Mesodermal cell (in vitro differentiated cells): ENCODE data around the gene ADTRP.

Source experiments
- H3K27ac ChIP-seq: 2 replicates; pipeline ENCODE4 v1.7.0; 2013; ENCODE audit warnings: mild to moderate bottlenecking, low read depth, low read length, moderate library complexity; ENCODE audit not compliant: severe bottlenecking
- H3K36me3 ChIP-seq: 2 replicates; pipeline ENCODE4 v1.7.1; 2013; ENCODE audit warnings: mild to moderate bottlenecking, low read length, moderate library complexity; ENCODE audit not compliant: control insufficient read depth, insufficient read depth
- H3K4me1 ChIP-seq: one replicate; pipeline ENCODE4 v1.7.1; 2013; ENCODE audit warnings: mild to moderate bottlenecking, low read length; ENCODE audit not compliant: insufficient read depth, control insufficient read depth, poor library complexity, severe bottlenecking
- H3K4me3 ChIP-seq: 2 replicates; pipeline ENCODE4 v1.7.0; 2013; ENCODE audit warnings: low read length, control low read depth, mild to moderate bottlenecking; ENCODE audit not compliant: insufficient read depth, poor library complexity, severe bottlenecking; ENCODE audit errors: extremely low read depth
- H3K9me3 ChIP-seq: 2 replicates; pipeline ENCODE4 v1.7.1; 2013; ENCODE audit warnings: mild to moderate bottlenecking, low read length, moderate library complexity; ENCODE audit not compliant: control insufficient read depth
- WGBS, 2 experiments: methylation state at CpG; one replicate each; pipeline ENCODE4 v1.1.5; 2013; ENCODE audit warnings: missing lambda C conversion rate in 2 of 2; ENCODE audit not compliant: insufficient coverage in 2 of 2; 5-methylcytosine and 5-hydroxymethylcytosine counted together

The ADTRP gene

DNA sequence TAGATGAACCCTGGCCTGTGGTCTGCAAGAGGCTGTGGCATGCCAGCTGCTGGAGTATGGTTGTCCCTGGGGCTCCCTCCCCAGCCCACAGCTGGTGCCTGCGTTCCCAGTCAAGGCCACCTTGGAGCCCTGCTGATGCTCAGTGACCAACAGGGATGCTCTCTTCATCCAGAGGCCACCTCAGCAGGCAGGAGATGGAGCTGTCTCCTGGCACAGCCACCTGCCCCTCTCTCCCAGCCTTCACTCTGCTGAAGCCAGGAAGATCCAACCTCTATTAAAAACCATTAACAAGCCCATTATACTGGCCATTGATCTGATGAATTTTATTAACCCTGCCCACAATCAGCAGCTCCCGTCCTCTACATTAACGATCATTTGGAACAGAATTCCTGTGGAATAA lies 40.4 kb downstream of the ADTRP start:
- no peaks in the 10 kb centered on the region for H3K9me3 ChIP-seq
- 83 to 96% methylated on average over 1 to 3 of the region's 3 CpGs for WGBS, 2 experiments
- no peak overlapping the region for H3K4me3 ChIP-seq
- H3K4me1 ChIP-seq, result no peaks in the 10 kb centered on the region
- H3K36me3 ChIP-seq, result no peaks in the 10 kb centered on the region
- H3K27ac ChIP-seq, result no peak overlapping the region

DNA sequence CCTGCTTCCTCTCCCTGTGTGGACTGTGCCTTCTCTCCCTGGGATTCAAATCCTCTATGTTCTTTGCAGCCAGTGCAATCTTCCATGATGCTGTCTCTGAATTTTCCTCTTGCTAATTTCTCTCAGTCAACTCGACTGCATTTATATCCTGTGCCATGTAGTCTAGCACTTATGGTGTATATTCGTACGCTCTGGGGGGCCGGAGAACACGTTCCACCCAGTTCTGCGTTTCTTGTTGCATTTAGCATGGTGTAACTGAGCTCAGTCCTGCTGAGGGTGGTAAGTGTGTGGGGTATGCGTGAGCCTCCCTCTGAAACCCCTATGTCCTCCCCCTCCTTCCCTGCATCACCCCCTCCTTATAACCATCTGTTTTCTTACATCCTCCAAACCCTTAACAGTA lies 42.0 kb downstream of the ADTRP start:
- WGBS, 2 experiments, result 80 to 87% methylated on average over 1 to 5 of the region's 7 CpGs

DNA sequence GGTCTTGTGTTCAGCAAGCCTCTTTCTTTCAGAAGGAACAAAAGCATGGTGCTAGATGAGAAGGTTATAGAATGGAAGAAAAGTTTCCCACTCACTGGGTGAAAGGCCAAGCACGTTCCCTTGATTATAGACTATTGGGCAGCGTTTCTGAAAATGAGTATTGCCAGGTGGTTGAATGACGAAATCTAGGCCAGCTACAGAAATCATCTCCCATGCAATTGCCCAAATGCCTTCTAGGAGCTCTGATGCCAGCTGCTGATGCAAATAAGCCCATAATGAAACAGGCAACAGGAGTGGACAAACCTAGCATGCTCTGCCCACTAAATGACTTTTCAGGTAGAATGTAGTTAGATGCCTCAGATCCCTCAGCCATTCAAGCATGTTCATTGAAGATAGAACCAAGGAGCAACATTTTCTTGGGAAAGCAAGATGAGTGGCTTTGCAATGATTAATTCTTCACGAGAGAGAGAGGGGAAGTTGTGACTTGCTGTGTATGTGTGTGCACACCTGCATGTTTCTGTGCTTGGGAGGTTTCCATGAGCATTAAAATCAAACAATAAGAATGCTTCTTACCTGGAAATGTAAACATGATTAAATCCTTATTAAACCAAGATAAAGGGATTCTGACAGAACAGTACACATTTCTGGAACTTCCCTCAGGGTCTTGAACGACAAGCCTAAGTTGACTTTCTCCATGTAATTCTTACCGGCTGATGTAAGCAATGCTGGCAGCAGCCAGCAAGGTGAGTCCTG lies 43.6 kb downstream of the ADTRP start:
- no peaks in the 10 kb centered on the region for H3K4me1 ChIP-seq
- no peaks in the 10 kb centered on the region for H3K9me3 ChIP-seq
- no peak overlapping the region for H3K4me3 ChIP-seq
- H3K27ac ChIP-seq, result no peak overlapping the region
- no peaks in the 10 kb centered on the region for H3K36me3 ChIP-seq
- 87 to 90% methylated on average over 3 to 4 of the region's 6 CpGs for WGBS, 2 experiments

More for the DNA sequence above, 42.0 kb downstream of the ADTRP start:
- Histone ChIP-seq H3K4me1 (no peaks in the 10 kb centered on the region), H3K27ac (no peak overlapping the region), H3K9me3 (no peaks in the 10 kb centered on the region), H3K4me3 (no peak overlapping the region), H3K36me3 (no peaks in the 10 kb centered on the region)

DNA sequence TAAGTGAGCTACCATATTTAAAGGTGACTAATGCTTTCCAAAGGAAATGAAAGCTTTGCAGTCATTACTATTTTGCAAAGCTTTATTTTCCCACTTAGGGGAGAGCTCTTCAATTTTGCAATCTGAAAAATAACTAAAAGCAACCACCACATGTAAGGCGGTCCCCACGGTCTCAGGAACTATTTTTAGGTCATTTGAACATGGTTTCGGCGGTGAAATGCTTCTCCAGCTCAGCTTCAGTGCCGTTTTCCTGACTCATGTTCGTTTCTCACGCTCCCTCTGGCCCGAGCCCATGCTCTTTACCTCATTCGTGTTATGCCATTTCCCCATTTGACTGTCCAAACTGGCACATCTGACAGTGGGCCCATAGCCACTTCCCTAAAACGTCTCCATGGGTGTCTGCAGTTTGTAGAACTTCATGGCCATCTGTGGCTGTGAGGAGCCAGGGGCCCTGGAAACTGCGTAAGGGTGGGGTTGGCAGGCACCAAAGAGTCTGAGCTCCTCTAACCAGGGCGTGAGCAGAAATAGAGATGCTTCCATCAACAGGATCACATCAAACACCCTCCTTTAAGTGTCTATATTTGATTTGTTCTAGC lies 46.5 kb downstream of the ADTRP start:
- WGBS, 2 experiments, result 93 to 94% methylated on average over 10 of the region's 12 CpGs
- H3K9me3 ChIP-seq, result no peaks in the 10 kb centered on the region
- no peak overlapping the region for H3K27ac ChIP-seq
- no peak overlapping the region for H3K4me3 ChIP-seq
- H3K4me1 ChIP-seq, result no peaks in the 10 kb centered on the region
- H3K36me3 ChIP-seq, result no peaks in the 10 kb centered on the region

DNA sequence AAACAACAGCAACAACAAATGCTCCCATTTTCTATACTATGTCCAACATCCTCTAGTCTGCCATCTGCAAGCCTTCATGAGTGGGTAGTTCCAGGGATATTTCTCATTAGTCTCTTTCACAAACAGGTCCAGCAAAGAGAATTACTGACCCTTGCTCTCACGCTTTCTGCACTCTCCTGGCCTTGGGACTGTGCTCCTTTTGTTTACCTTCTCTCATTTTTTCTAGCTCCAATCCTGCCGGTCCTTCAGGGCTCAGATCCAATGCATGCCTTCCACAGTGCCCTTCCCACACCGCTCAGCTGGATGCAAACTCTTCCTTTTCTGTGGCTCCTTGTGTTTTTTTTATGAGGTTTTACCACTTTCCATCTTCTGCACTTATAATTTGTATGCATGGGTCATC lies 47.2 kb downstream of the ADTRP start:
- Histone ChIP-seq H3K4me1 (no peaks in the 10 kb centered on the region), H3K36me3 (no peaks in the 10 kb centered on the region), H3K27ac (no peak overlapping the region), H3K9me3 (no peaks in the 10 kb centered on the region), H3K4me3 (no peak overlapping the region)
- WGBS, 2 experiments, result 86 to 90% methylated on average over 2 to 3 of the region's 3 CpGs

DNA sequence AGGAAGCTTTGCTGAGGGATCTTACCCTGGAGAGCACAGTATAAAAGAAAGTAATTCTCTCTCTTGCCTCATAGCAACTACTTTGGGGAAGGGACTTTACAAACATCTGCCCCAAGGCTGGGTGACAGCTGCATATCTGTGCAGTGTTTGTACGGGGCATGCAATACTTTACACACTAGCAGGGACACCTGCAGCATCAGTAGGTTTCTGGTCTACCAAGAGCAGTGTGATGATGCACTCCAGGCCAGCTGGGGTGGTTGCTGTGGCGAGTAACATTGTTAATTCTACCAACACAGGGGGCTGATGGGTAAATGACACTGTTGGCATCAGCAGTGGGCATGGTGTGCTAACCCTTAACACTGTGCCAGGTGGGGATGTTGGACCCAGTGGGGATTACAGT lies 48.0 kb downstream of the ADTRP start:
- Histone ChIP-seq H3K4me1 (no peaks in the 10 kb centered on the region), H3K9me3 (no peaks in the 10 kb centered on the region), H3K36me3 (no peaks in the 10 kb centered on the region), H3K27ac (no peak overlapping the region), H3K4me3 (no peak overlapping the region)
- 92 to 93% methylated on average over 2 of the region's 2 CpGs for WGBS, 2 experiments

DNA sequence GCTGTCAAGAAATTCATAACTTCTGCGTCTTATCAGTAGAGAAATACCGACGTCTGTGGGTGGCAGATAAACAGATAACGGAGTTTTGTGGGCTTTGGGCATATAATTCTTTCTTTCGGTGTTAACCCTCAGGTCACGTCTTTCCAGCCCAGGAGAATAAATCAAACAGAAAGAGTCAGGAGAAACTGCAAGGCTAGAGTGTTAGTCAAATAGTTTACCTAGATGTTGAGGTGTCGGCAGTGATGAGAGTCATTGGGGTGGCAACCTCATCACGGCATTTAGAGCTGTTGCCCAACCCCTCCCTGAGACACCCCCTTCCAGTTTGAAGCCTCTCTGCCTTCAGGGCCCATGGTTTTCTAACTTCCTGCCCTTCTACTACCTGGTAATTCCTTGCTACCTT lies 49.5 kb downstream of the ADTRP start:
- no peaks in the 10 kb centered on the region for H3K9me3 ChIP-seq
- no peak overlapping the region for H3K4me3 ChIP-seq
- H3K4me1 ChIP-seq, result no peaks in the 10 kb centered on the region
- WGBS, 2 experiments, result 90 to 92% methylated on average over 8 of the region's 8 CpGs
- no peak overlapping the region for H3K27ac ChIP-seq
- H3K36me3 ChIP-seq, result no peaks in the 10 kb centered on the region

DNA sequence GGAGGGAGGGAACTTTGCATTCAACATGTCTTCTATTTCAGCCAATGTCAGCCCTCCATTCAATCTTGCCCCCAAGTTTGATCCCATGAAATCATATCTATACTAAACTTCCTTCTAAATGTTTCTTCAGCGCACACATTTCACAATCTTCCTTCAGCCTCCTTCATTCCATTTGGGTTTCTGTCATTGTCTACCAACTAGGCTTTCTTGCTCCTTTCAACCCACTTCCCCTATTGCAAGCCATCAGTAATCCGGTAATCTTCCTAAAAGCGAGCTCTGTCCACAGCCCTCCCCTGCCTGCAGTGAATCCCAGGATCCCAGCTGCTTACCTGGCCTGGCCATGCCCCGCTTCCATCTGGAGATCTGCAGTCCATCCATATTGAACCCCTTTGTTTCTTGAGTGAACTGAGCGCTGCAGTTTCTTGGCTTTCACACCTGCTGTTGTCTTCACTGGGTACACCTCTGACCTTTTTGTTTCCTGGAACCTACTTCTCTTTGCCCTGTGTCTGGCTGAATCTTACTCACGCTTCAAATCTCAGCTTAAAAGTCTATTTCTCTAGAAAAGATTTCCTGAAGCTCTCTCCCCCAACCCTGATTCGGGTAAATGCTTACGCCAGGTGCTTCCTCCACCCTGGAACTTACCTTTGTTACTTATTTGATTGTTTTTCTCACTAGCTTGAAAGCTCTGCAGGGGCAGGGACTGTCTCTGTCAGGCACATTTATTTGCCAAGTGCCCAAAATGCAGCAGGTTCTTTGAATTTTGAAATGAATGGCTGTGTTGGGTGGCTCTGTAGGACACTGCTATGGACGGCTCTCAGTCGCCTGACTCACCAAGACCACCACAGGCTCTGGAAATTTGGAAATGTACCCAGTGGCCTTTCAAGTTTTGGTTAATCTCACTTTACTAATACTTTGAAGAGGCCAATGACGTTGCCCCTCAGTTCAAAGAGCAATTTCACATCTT lies 50.3 kb downstream of the ADTRP start:
- Histone ChIP-seq H3K9me3 (no peaks in the 10 kb centered on the region), H3K27ac (no peak overlapping the region), H3K4me3 (no peak overlapping the region), H3K36me3 (no peaks in the 10 kb centered on the region), H3K4me1 (no peaks in the 10 kb centered on the region)
- 93 to 94% methylated on average over 9 to 10 of the region's 11 CpGs for WGBS, 2 experiments

DNA sequence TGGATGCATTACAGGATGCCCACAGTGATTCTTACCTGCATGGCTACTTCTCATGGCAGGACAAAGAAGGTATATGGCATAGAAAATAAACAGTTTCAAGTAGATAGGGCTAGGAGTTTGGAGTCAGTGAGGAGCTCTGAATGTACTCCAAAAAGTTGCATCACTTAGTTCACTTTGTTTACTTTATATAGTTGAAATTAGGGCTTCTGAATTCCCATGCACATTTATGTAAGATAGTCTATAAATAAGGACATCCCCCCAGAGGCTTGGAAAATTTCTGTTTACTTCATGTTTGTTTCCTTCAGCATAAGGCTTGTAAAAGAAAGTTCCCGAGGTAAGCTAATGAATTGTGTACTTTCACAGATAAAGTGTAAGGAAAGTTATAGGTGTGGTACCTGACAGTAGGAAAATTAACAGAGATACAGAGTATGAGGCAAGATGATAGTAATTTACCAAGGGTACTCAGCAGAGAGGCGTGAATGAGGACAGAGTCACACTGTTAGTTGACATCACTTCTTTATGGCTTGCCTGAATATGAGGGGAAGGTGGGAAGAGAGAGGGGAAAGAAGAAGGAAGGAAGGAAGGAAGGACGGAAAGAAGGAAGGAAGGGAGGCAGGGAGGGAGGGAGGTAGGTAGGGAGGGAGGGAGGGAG lies 51.1 kb downstream of the ADTRP start:
- Histone ChIP-seq H3K9me3 (no peaks in the 10 kb centered on the region), H3K4me1 (no peaks in the 10 kb centered on the region), H3K27ac (no peak overlapping the region), H3K4me3 (no peak overlapping the region), H3K36me3 (no peaks in the 10 kb centered on the region)
- 89 to 97% methylated on average over 2 of the region's 3 CpGs for WGBS, 2 experiments

DNA sequence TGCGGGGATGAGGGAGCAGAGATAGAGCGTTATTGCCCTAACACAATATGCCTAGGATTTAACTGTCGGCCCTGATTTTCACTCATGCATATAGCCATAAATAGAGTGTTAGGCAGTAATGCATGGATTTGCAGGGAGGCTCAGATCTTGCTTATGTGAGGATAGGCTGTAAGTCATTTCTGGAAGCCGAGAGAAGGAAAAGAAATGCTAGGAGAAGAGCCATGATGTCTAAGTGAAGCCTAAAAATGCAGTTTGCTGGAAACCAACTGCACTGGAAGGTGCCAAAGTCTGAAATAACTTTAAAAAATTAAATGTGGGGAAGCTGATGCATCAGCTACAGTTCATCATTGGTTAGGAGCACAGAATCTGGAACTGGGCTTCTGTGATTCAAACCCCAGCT lies 54.3 kb downstream of the ADTRP start:
- H3K36me3 ChIP-seq, result no peaks in the 10 kb centered on the region
- no peak overlapping the region for H3K4me3 ChIP-seq
- no peak overlapping the region for H3K27ac ChIP-seq
- WGBS, 2 experiments, result 90 to 94% methylated on average over 1 to 2 of the region's 4 CpGs
- no peaks in the 10 kb centered on the region for H3K4me1 ChIP-seq
- no peaks in the 10 kb centered on the region for H3K9me3 ChIP-seq
